HG02840 (cell line): Measurements from ENCODE around the gene TTF2.

ENCODE experiments used
- ATAC-seq: cut with Tn5 transposase; IDR thresholded peaks from one replicate; pipeline ENCODE4 v1.9.1; 2021; ENCODE audit warnings: mild to moderate bottlenecking, moderate library complexity, moderate number of reproducible peaks; ENCODE audit not compliant: unreplicated experiment, low FRiP score

Gene TTF2

DNA sequence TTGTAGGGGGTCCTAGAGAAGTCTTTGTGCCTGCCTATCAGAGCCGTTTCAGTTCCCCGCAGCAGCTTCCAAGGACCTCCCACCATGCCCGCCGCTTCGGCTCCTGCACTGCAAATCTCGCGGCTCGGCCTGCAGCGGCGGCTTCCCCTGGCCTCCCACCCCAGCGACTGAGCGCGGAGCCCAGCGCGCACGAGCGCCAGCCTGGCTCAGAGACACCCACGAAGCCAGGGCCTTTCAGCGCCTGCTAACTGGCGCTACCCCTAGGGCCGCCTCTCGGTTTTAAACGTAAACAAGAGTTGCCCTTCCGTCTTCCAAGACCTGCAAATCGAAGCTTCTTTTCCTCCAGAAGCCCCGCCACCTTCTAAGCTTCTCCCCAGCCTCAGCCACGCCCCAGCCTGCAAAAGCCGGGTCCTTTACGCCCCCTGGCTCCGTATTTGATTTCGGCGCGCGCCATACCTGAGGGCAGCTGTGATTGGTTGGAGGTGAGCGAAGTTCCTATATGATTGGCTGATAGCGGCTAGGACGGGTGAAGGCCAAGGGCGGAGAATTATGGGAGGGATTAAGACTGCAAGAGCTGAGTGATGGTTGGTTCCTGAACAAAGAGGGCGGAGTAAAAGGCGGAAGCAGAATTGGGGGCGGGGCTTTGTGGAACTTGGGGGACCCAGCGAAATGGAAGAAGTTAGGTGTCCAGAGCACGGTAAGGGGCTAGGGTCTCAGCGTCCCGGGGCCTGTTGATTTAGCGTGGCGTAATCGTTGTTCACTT lies at the start of gene TTF2:
Gene TTF2 (plus strand): TSS at position 649 of the 763 bp plus-strand sequence. CDS start 21 bp downstream, at position 670.
- ATAC-seq: peak; percentile 94

- ATAC-seq: no peak
These were observed 48.8 kb upstream of the TTF2 start for GRCh38 chr1:117011334-117011733.

- no peak for ATAC-seq
These were observed 46.7 kb upstream of the TTF2 start for GRCh38 chr1:117013309-117013858.

DNA sequence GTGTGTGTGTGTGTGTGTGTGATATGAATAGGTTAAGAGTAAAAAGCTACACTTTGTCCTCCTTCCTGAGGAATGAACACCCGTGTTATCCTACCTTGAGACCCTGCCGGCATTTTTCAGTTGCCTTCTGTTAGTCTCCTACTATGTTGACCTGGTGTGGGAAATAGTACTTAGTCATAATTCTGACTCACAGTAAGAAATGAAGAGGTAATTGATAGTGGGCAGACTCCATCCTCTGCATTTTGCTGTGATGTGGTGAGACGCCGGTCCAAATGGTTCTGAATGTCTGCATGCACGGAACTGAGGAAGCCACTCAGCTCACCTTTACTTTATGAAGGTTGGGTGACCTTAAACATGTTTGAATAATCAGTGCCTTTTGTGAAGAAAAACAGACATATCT lies 45.9 kb upstream of the TTF2 start:
- no peak for ATAC-seq

DNA sequence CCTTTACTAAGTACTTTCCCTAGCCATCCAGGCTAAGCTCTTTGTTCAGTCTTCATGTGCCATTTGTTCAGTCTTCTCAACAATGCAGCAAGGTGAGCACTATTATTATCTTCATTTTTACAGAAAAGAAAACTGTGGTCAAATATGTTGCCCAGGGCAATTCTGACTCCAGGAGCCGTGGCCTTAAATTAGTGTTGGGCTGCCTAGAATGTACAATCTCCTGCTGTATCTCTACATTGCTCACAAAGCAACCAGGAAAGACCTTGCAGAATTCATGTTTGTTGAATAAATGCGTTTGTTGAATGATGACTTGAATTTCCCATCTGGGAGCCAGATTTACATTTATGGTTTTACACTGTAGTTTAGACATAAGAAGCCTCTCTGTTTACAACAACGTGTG lies 44.4 kb upstream of the TTF2 start:
- no peak for ATAC-seq

- ATAC-seq: no peak
These were observed 43.1 kb upstream of the TTF2 start for GRCh38 chr1:117017062-117017461.

DNA sequence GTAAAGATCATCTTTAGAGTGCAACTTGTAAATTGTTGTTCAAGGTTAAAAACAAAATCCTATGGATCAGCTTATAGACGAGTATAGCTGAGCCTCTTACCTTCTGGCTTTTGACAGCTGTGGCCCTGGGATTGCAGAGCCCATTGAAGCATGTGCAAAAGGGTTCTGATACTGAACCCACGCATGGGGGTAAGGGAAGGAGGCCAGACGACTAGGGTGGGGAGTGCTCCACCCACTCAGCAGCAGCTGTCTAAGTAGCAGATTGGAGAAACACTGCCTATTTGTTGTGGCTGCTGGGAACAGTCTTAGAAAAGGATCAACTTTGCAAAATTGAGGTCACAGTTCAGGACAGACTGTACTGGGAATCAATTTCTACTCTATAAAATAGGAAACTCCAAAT lies 42.5 kb upstream of the TTF2 start:
- no peak for ATAC-seq

DNA sequence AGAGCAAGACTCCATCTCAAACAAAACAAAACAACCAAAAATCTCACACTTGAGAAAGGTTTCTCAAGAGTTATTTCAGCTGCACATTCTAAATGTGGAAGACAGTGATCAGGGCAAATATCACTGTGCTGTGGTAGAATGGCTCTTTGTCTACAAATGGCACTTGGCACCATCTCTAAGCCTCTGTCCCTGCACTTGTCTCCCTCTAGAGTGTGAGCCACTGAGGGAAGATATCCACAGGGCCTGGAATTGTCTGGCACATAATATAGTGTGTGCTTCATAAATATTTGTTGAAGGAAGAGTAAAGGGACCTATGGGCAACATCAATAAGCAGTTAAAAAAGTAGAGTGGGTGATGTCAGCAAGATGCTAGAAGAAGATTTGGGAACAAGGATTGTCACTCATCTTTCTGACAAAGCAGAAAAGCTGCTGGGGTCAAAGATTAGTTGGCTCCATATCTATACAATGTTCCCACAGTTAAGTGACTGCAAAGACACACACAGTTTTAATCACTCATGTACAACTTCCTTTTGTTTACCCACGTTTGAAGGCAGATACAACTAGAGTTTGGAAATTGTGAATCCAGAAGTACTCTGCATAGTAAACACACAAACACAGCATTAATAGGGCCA lies 39.5 kb upstream of the TTF2 start:
- ATAC-seq: no peak

DNA sequence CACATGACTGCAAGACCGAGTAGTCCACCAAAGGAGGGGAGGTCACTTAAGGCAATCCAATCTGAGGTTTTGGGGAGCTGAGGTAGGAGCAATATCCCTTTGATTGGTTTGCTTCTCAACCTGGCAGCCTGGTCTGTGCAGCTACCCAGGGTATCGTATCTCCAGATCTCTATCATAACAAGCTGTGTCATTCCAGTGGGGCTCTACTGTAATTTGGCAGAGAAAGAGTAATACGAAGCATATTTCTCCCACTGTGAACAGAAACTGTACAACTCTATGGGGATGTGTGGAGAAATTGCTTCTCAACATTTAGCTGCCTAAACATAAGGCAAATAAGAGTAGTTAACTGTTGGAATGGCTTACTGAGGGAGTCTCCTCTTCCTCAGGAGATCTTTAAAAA lies 38.0 kb upstream of the TTF2 start:
- ATAC-seq: no peak

- ATAC-seq: no peak
These were observed 34.6 kb upstream of the TTF2 start for GRCh38 chr1:117025568-117025967.

DNA sequence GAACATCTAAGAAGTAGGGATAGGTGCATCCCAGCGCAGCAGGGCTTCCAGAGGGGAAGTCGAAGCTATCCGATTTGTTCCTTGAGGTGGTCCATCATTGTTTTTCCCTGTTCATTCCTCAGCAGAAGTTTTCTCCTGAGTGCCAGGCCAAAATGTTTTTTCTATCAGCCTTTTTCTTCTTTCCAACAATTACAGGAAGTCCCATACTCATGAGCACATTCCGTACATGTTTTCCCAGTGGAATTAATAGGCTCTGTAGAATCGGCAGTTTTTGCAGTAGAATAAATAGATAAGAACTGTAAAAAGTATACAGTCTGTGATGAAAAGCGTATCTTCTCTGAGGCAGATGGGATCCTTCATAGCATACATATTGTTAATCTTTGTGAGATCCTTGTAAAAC lies 33.8 kb upstream of the TTF2 start:
- ATAC-seq: no peak

GRCh38 chr1:117029685-117030084 lies 30.4 kb upstream of the TTF2 start:
- no peak for ATAC-seq

GRCh38 chr1:117030271-117030877 lies 29.8 kb upstream of the TTF2 start:
- no peak for ATAC-seq

DNA sequence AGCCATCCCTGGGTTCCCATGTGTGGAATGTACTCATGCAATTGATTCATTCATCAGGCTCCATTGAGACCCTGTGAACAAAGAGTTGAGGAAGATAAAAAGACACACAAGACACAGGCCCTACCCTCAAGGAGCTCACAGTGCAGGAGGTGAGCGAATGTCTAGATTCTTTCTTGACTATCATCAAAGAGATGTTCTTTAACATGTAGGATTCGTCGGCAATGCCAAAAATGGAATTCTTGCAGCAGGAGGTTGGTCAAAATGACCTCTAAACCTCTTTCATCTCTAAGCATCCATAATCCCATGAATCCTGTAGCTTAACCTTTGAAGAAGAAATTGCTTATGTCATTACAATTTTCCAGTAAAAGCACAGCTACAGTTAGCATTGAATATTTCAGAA lies 27.9 kb upstream of the TTF2 start:
- no peak for ATAC-seq

DNA sequence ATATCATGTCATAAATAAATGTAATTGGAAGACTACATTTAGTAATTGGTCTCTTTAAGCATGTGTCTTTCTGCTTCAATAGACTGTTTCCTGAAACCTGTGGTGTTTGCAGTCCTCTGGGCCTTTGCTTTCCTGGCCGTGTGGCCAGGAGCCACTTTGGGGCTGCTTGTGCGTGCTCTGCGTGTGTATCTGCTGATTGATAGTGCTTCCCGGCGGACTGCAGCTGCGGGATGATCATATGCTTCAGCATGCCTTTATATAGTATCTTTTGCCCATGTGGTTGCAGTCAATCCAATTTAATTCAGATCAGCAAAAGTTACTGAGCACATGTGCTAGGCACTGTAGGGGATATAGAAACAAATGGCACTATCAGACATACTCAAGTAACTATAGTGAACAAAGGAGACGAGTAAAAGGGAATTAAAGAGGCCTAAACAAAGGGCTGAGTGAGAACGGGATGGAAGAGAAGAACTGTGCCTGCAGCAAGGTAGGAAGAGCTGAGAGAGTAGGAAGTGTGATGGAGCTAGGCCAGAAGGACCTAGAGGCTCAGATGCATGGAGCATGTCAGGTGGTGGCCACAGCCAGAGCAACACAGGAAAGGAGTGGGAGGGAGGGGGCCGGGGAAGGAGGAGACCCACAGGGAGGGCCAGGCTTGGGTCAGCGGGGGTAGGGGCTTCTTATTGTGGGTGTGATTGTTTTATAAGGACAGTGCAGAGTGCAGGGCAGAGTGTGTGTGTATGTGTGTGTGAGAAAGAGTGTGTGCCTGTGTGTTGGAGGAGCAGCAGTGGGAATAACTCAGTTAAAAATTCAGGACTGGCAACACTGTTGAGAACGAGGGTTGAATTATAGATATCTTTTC lies 27.2 kb upstream of the TTF2 start:
- no peak for ATAC-seq

DNA sequence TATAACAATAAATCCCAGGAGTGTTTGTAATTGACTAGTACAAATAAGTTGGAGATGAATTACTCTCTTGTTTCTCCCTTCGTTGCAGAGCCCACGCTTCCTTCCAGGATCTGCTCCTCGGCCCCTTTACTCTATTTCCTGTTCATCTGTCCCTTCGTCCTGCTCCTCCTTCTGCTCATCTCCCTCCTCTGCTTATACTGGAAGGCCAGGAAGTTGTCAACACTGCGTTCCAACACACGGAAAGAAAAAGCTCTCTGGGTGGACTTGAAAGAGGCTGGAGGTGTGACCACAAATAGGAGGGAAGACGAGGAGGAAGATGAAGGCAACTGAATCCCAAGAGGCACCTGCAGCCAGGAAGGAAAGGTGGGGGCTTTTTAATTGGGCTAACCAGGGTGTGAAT lies 26.4 kb upstream of the TTF2 start:
- no peak for ATAC-seq

DNA sequence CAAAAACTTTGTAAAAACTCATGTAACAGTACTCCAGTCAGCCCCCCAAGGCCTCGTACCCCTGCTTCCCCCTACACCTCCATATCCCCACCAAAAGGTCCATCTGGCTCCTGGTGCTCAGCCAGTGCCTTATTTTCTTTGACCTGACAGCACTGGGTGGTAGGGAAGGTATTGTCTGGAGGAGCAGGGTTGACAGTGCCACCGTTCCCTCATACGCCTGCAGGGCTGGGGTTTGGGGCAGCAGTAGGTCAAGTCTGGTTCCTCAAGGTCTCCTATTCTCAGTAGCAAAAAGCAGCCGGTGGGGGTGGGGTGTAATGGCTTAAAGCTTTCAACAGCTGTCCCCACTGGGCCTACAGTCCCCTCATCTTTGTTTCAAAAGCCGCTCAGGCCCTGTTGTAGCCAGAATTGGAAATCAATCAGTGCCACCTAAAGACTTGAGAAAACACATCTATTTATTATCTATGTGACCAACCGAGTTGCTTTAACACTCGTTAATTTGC lies 25.3 kb upstream of the TTF2 start:
- no peak for ATAC-seq

DNA sequence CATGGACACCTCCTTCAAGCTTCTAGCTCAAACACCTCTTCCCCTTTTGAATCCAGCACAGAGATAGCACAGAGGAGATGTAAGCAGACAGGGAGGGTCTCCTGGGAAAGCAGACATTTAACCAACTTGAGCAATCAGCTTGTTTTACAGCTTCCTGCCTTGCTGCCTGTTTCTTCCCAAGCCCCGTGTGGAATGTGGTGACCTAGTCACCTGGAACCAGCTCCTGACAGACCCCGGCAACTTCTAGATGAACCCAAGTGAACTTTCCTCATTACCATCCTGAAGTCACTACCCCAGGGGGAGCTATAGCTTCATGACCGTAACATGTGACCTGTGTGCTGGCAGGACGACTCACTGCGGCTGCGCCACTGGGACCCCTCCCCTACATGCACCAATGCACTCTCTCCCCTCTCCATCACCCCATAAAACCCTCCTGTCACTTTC lies 24.1 kb upstream of the TTF2 start:
- no peak for ATAC-seq

- no peak for ATAC-seq
These were observed 22.3 kb upstream of the TTF2 start for GRCh38 chr1:117037802-117038201.

DNA sequence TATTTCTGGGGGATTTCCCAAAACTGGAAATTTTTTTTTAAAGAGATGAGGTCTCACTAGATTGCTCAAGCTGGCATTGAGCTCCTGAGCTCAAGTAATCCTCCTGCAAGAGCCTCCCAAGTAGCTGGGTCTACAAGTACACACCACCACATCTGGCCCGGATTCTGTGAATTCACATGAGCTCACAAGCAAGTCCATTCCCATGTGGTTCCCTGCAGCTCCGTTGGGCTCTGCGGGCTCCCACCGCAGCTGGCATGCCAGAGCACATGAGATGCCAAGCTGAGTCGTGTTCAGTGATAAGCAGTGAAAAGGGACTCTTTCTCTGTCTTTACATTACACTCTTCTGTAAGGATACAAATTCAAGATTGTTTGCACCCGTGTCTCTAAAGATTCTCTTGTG lies 21.9 kb upstream of the TTF2 start:
- no peak for ATAC-seq
